Sciatic nerve (tissue), 2 donors: ENCODE results near the gene GSN. TPM values are rescaled to one million over a fixed set of nuclear protein-coding genes. Genes with fewer than 3 reads are reported as not detected.

Experiments used
- ATAC-seq: fragments of 200-7000 bp; cut with Tn5 transposase; one replicate; pipeline ENCODE4 v1.9.1; 2020; ENCODE audit warnings: mild to moderate bottlenecking, moderate library complexity
- DNase-seq: peaks from one replicate; pipeline ENCODE4 v3.0.0-alpha.2; 2020; ENCODE audit warnings: low spot score
- intact Hi-C: fragments of 100-400 bp; cut with DNase I; formaldehyde crosslinking; loops from one replicate; pipeline ENCODE4 v1.14.2; 2022
- total RNA-seq: library from RNA; stranded (reverse); fragmentation: NEBNext Ultra II Directional; extraction: Animal tissue kit (Norgen Biotek cat#: 25700); gene quantifications from one replicate; pipeline ENCODE4 v1.2.1, GENCODE V29; 2021
- donor health status: DM: no; HTN: no; CAD: no.
- donor health status: DM: no; HTN: no; CAD: no.

GSN gene
- total RNA-seq, 1 donor from 2014 or later: 1,757 TPM

- ATAC-seq (no peak), DNase-seq (peak; percentile 47)
These were observed 42.6 kb downstream of the GSN start for GRCh38 chr9:121310571-121310970.

DNA sequence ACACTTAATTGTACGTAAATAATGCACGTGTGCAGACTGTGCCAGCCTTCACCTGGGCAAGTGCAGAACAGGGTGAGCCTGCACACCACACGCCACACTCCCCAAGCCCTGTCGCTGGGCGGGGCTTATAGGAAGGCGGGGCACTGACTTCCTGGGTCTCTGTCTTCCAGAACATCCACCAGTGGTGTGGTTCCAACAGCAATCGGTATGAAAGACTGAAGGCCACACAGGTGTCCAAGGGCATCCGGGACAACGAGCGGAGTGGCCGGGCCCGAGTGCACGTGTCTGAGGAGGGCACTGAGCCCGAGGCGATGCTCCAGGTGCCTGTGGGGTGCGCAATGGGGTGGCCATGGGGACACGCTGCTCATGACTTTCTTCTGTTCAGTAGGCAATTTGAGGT lies 44.2 kb downstream of the GSN start:
- ATAC-seq (no peak), DNase-seq (peak; percentile 47)
- intact Hi-C loops: loop anchor here (10.0 kb wide), 1 partner anchor 97 kb away; no protein-coding TSS in a partner anchor

More at GRCh38 chr9:121310571-121310970, 42.6 kb downstream of the GSN start:
- intact Hi-C loops: loop anchor here (10.0 kb wide), 1 partner anchor 96 kb away; no protein-coding TSS in a partner anchor

DNA sequence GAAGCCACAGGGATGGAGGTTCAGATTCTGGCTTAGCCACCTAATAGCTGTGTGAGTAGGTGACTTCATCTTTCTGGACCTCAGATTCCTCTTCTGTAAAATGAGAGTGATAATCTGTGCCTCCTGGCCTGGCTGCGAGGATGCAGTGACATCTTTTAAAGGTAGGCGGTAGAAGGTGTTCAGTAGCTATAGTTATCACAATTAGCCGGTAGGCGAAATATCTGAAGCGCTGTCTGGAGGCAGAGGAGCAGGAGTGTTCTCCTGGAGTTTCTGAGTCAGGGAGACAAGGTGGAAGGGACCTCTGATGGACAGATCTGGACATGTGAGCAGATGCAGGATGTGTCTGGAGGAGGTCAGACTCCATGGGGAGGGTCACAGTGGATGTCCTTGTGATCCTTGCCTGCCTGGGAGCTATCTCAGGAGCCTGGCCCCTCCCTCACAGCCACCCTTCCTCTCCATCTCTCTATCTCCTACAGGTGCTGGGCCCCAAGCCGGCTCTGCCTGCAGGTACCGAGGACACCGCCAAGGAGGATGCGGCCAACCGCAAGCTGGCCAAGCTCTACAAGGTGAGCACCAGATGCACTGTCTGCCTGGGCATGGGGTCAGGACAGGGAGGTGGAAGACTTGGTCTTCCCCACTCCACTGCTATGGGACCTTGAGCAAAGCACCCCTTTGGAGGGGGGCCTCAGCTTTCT lies 45.6 kb downstream of the GSN start:
- DNase-seq (no peak), ATAC-seq (no peak)
- intact Hi-C loops: loop anchor here (10.0 kb wide), 1 partner anchor 99 kb away; no protein-coding TSS in a partner anchor

- intact Hi-C loops: loop anchor here (10.0 kb wide), 1 partner anchor 102 kb away; no protein-coding TSS in a partner anchor
- ATAC-seq (no peak), DNase-seq (peak; percentile 43)
These were observed 48.4 kb downstream of the GSN start for GRCh38 chr9:121316378-121316777.

DNA sequence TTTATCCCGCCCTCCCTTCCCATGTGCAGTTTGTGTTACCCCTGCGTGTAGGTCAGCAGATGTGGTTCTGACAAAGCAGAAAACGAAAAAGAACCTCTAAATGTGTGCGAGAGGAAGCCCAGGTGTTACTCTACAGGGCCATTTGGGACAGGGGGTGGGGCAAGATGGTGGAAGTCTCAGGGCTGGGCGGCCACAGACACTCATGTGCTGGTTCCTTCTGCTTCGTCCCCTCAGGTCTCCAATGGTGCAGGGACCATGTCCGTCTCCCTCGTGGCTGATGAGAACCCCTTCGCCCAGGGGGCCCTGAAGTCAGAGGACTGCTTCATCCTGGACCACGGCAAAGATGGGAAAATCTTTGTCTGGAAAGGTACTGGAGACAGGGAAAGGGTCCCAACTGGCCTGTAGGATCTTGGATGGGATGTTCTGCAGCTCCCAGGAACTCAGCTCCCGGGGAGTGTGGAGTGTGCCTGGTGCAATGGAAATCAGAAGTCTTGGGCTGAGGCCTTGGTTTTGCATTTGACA lies 49.0 kb downstream of the GSN start:
- ATAC-seq: no peak
- DNase-seq: peak; percentile 51
- intact Hi-C loops: loop anchor here (10.0 kb wide), 1 partner anchor 102 kb away; no protein-coding TSS in a partner anchor

DNA sequence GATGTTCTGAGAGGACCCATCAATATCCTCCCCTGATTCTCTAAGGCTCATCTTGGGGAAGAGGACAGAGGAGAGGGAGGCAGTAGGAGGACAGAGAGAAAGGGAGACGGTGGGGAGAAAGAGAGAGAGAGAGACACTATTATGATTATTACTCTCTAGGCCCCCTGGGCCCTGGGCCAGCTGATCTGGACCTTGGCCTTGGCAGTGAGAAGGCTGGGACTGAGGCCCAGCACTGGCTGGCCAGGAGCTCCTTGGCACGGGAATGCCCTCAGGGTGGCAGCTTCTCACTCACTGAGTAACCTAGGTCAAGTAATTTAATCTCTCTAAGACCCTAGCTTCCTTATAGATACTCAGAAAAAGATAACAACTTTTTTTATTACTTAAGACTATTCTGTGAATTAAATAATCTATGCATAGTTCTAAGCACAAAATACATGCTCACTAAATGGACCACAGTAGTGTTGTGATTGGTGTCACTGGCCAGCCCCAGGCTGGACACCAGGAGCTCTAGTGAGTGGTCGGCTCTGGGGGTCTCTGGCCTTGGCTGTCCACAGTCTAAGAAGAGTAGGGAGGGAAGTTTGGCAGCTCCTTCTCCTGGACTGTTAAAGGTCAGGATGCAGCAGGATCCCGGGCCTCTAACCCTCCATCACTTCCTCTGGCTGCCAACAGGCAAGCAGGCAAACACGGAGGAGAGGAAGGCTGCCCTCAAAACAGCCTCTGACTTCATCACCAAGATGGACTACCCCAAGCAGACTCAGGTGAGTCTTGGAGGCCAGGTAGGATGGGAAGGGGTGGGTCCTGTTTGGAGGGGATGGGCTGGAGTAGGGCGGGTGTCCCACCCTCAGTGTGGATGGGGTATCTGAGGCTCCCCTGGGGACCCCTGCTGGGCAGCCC lies 50.0 kb downstream of the GSN start:
- DNase-seq: peak; percentile 57
- intact Hi-C loops: loop anchor here (10.0 kb wide), 1 partner anchor 103 kb away; no protein-coding TSS in a partner anchor
- peak; percentile 2 for ATAC-seq

GRCh38 chr9:121318631-121319382 lies 50.8 kb downstream of the GSN start:
- peak; percentile 49 for ATAC-seq
- no peak for DNase-seq
- intact Hi-C loops: loop anchor here (10.0 kb wide), 1 partner anchor 104 kb away; no protein-coding TSS in a partner anchor

GRCh38 chr9:121319383-121319780 lies 51.4 kb downstream of the GSN start:
- intact Hi-C loops: loop anchor here (10.0 kb wide), 1 partner anchor 105 kb away; no protein-coding TSS in a partner anchor
- ATAC-seq: no peak
- DNase-seq: peak; percentile 54

GRCh38 chr9:121321016-121321503 lies 53.1 kb downstream of the GSN start:
- intact Hi-C loops: loop anchor here (10.0 kb wide), 1 partner anchor 74 kb away; no protein-coding TSS in a partner anchor
- DNase-seq (no peak), ATAC-seq (peak; percentile 3)

DNA sequence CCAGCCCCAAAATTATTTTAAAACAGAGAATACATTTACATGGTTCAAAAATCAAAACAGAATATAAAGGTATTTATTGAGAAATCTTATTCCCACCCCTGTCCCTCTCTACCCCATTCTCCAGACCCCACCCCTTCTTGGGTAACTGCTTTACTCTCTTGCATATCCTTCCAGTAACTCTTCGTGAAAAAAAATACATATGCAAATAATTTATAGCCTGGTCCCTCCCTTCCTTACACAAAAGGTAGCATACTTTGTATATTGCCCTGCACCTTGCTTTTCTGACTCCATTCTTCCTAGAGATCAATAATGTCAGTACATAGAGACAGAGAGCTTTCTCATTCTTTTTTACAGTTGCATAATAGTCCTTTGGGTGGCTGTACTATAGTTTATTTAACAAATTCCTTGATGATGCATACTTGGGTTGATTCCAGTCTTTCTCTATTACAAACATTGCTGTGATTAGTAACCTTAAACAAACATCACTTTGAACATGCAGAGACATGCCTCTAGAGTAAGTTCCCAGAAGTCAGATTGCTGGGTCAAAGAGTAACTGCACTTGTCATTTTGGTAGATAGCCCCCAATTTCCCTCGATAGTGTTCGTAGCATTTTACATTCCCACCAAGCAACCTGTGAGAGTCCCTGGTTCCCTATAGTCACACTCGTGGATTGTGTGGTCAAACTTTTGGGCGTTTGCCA lies 54.2 kb downstream of the GSN start:
- intact Hi-C loops: loop anchor here (10.0 kb wide), 1 partner anchor 73 kb away; no protein-coding TSS in a partner anchor
- ATAC-seq: no peak
- DNase-seq: no peak

DNA sequence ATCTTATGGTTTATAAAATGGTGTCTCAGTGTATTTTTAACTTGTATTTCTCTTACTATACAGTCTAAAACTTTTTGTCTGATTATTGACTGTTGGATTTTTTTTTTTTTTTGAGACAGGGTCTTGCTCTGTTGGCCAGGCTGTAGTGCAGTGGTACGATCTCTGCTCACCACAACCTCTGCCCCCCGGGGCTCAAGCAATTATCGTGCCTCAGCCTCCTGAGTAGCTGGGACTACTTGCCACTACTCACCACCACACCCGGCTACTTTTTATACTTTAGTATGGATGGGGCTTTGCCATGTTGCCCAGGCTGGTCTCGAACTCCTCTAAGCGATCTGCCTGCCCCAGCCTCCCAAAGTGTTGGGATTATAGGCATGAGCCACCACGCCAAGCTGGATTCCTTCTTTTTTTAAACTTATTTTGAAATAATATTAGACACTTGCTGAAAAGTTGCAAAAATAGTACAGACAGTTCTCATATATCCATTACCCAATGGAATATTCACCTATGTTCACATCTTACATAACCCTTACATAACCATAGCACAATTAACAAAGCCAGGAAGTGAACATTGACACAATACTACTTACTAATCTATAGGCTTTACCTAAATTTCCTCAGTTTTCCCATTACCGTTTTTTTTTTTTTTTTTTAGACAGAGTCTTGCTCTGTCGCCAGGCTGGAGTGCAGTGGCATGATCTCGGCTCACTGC lies 54.9 kb downstream of the GSN start:
- intact Hi-C loops: loop anchor here (10.0 kb wide), 1 partner anchor 72 kb away; no protein-coding TSS in a partner anchor
- no peak for DNase-seq

DNA sequence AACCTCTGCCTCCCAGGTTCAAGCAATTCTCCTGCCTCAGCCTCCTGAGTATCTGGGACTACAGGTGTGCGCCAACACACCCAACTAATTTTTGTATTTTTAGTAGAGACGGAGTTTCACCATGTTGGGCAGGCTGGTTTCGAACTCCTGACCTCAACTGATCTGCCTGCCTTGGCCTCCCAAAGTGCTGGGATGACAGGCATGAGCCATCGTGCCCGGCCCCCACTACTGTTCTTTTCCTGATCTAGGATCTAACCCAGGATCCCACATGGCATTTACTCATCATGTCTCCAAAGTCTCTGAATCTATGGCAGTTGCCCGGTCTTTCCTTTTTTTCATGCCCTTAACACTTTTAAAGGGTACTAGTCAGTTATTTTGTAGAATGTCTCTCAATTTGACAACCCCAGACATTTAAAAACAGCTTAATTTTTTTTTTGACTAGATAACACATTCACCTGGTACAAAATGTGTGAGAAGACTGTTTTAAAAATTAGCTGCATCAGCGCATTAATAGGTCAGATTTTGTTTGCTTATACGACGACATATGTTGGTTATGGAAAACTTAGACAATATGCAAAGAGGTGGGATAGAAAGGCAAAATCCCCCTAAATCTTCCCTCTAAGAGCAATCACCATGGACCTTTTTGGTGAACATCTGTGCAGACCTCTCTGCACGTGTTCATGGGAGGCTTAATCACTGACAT lies 55.6 kb downstream of the GSN start:
- ATAC-seq: no peak
- intact Hi-C loops: loop anchor here (10.0 kb wide), 1 partner anchor 71 kb away; no protein-coding TSS in a partner anchor
- DNase-seq: no peak

More for the DNA sequence above, 54.9 kb downstream of the GSN start:
- no peak for ATAC-seq

GRCh38 chr9:121324316-121324715 lies 56.4 kb downstream of the GSN start:
- DNase-seq (no peak), ATAC-seq (no peak)
- intact Hi-C loops: loop anchor here (10.0 kb wide), 1 partner anchor 70 kb away; no protein-coding TSS in a partner anchor

DNA sequence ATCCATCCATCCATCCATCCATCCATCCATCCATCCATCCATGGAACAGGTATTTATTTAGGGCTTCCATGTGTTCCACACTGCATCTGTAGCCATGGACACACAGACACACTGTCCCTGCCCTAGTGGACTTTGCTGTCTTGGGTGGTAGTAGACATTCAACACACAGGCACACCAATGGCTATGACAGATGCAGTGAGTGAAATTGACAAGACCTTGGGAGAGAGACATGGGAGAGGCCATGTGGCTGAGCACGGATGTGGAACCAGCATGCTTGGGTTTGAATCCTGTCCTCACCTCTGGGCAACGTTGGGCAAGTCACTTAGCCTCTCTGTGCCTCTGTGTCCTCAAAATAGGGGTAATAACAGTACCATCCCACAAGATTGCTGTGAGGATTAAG lies 56.8 kb downstream of the GSN start:
- no peak for DNase-seq
- intact Hi-C loops: loop anchor here (10.0 kb wide), 1 partner anchor 70 kb away; no protein-coding TSS in a partner anchor
- ATAC-seq: no peak

DNA sequence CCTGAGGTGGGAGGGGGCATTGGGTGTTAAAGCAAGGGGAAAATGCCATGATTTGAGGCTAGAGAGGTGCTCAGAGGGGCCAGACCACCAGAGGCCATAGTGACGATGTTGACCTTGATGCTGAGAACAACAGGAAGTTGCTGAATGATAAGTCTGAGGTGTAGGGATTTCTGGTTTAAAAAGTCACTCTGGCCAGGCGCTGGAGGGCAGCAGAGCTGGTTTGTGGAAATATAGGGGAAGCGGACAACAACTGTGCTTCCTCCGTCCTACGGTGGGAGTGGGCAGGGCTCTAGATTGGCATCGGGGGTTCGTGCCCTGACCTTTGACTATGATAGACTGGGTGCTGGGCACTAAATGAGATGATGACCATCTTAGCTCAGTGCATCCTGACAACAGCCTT lies 57.4 kb downstream of the GSN start:
- ATAC-seq (peak; percentile 1), DNase-seq (no peak)
- intact Hi-C loops: loop anchor here (10.0 kb wide), 1 partner anchor 69 kb away; no protein-coding TSS in a partner anchor
